ENCODE results near the gene ZFHX3.

ZFHX3 gene

GRCh38 chr16:72969812-72970211 is 78.1 kb downstream of the ZFHX3 start:
- DNase-seq, result no peak

- no peak for DNase-seq
Measured at GRCh38 chr16:72969146-72969545, 78.8 kb downstream of the ZFHX3 start.

GRCh38 chr16:72967941-72968340 is 80.0 kb downstream of the ZFHX3 start:
- DNase-seq, result no peak

GRCh38 chr16:72963533-72964315 is 84.2 kb downstream of the ZFHX3 start:
- DNase-seq, result no peak

- no peak for DNase-seq
Measured at GRCh38 chr16:72962347-72962746, 85.6 kb downstream of the ZFHX3 start.

- no peak for DNase-seq
Measured at GRCh38 chr16:72961863-72962262, 86.1 kb downstream of the ZFHX3 start.

- no peak for DNase-seq
Measured at GRCh38 chr16:72961115-72961832, 86.7 kb downstream of the ZFHX3 start.

GRCh38 chr16:72960101-72960500 is 87.8 kb downstream of the ZFHX3 start:
- DNase-seq, result no peak

GRCh38 chr16:72959301-72959996 is 88.5 kb downstream of the ZFHX3 start:
- DNase-seq, result no peak

- DNase-seq, result no peak
Measured at GRCh38 chr16:72958522-72959076, 89.3 kb downstream of the ZFHX3 start.

GRCh38 chr16:72957303-72958277 is 90.3 kb downstream of the ZFHX3 start:
- DNase-seq, result no peak

GRCh38 chr16:72956124-72957064 is 91.5 kb downstream of the ZFHX3 start:
- DNase-seq, result no peak

GRCh38 chr16:72952811-72953271 is 95.1 kb downstream of the ZFHX3 start:
- DNase-seq, result no peak

GRCh38 chr16:72952404-72952803 is 95.5 kb downstream of the ZFHX3 start:
- no peak for DNase-seq

- no peak for DNase-seq
Measured at GRCh38 chr16:72951916-72952315, 96.0 kb downstream of the ZFHX3 start.

- DNase-seq, result no peak
Measured at GRCh38 chr16:72950669-72951068, 97.3 kb downstream of the ZFHX3 start.

GRCh38 chr16:72948238-72948829 is 99.6 kb downstream of the ZFHX3 start:
- no peak for DNase-seq

- no peak for DNase-seq
Measured at GRCh38 chr16:72947379-72948237, 100.3 kb downstream of the ZFHX3 start.

GRCh38 chr16:72946474-72947194 is 101.3 kb downstream of the ZFHX3 start:
- no peak for DNase-seq

Measured in effector CD8-positive, alpha-beta T cell (primary cell).